MCF 10A (cell line): ENCODE results near the gene YBX1. TPM values are rescaled to one million over a fixed set of nuclear protein-coding genes. Genes with fewer than 3 reads are reported as not detected.
"Not testable (repeated sequence)": the region's sequence is repeated elsewhere in the genome, so short reads cannot be mapped to it uniquely, and the experiment has no call there.

Source experiments
- BruUV-seq: library from RNA; stranded (reverse); fragments of 400-500 nt; replicated peaks from 2 replicates; lab custom pipeline; 2021; lab: Mats Ljungman, UMichigan
- CTCF ChIA-PET: fragments of 300-600 bp; sonication (Branson Sonifier 250); formaldehyde crosslinking; extraction: SDS; loops from one replicate; lab custom pipeline; 2021; ENCODE audit warnings: antibody characterized with exemption, inconsistent platforms; lab: Yijun Ruan, JAX
- POLR2A ChIA-PET: fragments of 300-600, 350-650 bp; sonication (Branson Sonifier 250); formaldehyde crosslinking; extraction: SDS; loops from one replicate; lab custom pipeline; 2020; ENCODE audit warnings: antibody characterized with exemption, inconsistent platforms; lab: Yijun Ruan, JAX
- DNase-seq: peaks from one replicate; pipeline ENCODE4 v3.0.0-alpha.2; 2018; ENCODE audit not compliant: unreplicated experiment
- H3K27ac Mint-ChIP-seq: one replicate; pipeline ENCODE4 v1.8.0; 2022; ENCODE audit warnings: mild to moderate bottlenecking, low read depth, mixed read lengths; ENCODE audit not compliant: unreplicated experiment
- H3K27me3 Mint-ChIP-seq: one replicate; pipeline ENCODE4 v1.8.0; 2022; ENCODE audit warnings: mixed read lengths; ENCODE audit not compliant: insufficient read depth, unreplicated experiment
- H3K36me3 Mint-ChIP-seq: one replicate; pipeline ENCODE4 v1.8.0; 2022; ENCODE audit warnings: mild to moderate bottlenecking, moderate library complexity, mixed read lengths; ENCODE audit not compliant: insufficient read depth, unreplicated experiment
- H3K4me1 Mint-ChIP-seq: one replicate; pipeline ENCODE4 v1.8.0; 2022; ENCODE audit warnings: mixed read lengths; ENCODE audit not compliant: insufficient read depth, unreplicated experiment
- H3K4me3 Mint-ChIP-seq: one replicate; pipeline ENCODE4 v1.8.0; 2022; ENCODE audit warnings: mild to moderate bottlenecking, moderate library complexity, mixed read lengths; ENCODE audit not compliant: unreplicated experiment
- H3K9me3 Mint-ChIP-seq: one replicate; pipeline ENCODE4 v1.8.0; 2022; ENCODE audit warnings: mixed read lengths; ENCODE audit not compliant: unreplicated experiment
- intact Hi-C: fragments of 100-400 bp; cut with micrococcal nuclease; formaldehyde crosslinking; loops from 2 replicates; pipeline ENCODE4 v1.14.1; 2022
- total RNA-seq: library from RNA; stranded (reverse); gene quantifications from 2 replicates; pipeline ENCODE4 v1.2.3, GENCODE V29; 2022
- TF ChIP-seq, protein P1 (sequence below): fragments of 200-600 bp; IDR thresholded peaks from one replicate; pipeline ENCODE4 v1.8.0; 2022; ENCODE audit warnings: antibody characterized with exemption, mild to moderate bottlenecking; ENCODE audit not compliant: unreplicated experiment

YBX1 gene
- total RNA-seq, 1 experiment from 2014 or later = 1,200 TPM

DNA sequence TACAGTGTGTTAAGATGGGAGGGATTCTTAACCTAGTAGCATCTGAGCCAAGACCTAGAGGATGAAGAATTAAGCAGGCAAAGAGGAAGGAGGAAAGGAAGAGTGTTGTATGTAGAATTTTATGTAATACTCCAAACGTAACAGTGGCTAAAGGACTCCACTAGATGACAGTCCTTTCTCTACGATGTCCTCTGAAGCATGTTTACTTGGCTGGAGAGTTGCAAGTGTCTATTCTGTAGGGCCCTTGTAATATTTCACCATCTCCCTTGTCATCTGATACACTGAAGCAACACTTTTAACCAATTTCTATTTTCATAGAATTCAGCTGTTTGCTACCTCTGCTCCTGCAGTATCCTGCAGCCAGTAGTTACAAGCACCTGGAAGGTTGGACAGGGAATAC is 2.2 kb upstream of the YBX1 start:
- intact Hi-C loops = loop anchor here (10.0 kb wide), 1 partner anchor 1185 kb away; no protein-coding TSS in a partner anchor

GRCh38 chr1:42680921-42681683 is 1.1 kb upstream of the YBX1 start:
- peaks cover 36% of the 10 kb centered on the region for H3K4me1 Mint-ChIP-seq
- DNase-seq = peak; percentile 34
- no peaks in the 10 kb centered on the region for H3K27me3 Mint-ChIP-seq
- peaks cover 45% of the 10 kb centered on the region for H3K36me3 Mint-ChIP-seq
- TF ChIP-seq, protein P1, sequence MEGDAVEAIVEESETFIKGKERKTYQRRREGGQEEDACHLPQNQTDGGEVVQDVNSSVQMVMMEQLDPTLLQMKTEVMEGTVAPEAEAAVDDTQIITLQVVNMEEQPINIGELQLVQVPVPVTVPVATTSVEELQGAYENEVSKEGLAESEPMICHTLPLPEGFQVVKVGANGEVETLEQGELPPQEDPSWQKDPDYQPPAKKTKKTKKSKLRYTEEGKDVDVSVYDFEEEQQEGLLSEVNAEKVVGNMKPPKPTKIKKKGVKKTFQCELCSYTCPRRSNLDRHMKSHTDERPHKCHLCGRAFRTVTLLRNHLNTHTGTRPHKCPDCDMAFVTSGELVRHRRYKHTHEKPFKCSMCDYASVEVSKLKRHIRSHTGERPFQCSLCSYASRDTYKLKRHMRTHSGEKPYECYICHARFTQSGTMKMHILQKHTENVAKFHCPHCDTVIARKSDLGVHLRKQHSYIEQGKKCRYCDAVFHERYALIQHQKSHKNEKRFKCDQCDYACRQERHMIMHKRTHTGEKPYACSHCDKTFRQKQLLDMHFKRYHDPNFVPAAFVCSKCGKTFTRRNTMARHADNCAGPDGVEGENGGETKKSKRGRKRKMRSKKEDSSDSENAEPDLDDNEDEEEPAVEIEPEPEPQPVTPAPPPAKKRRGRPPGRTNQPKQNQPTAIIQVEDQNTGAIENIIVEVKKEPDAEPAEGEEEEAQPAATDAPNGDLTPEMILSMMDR = no peak
- ChIA-PET POLR2A (interaction anchor here (0.5 to 6.8 kb wide), 23 partner anchors 8 to 1794 kb away, joined by 3 to 104 read pairs (median 7); partner anchors contain the start of genes C1orf50, P3H1, PPIH and ZNF691), CTCF (interaction anchor here (0.5 to 1.9 kb wide), 2 partner anchors 10 to 56 kb away, joined by 3 to 7 read pairs; no protein-coding TSS in a partner anchor)
- peak overlapping the region; percentile 98 for H3K27ac Mint-ChIP-seq
- H3K9me3 Mint-ChIP-seq = no peaks in the 10 kb centered on the region
- H3K4me3 Mint-ChIP-seq = peak overlapping the region; percentile 89
- intact Hi-C loops = loop anchor here (1.0 to 10.0 kb wide), 2 partner anchors 218 to 1186 kb away; partner anchors contain the start of gene CCDC30
- BruUV-seq = TSS peak; percentile 91

More for the DNA sequence above, 2.2 kb upstream of the YBX1 start:
- DNase-seq = no peak
- ChIA-PET POLR2A (interaction anchor here (0.6 to 6.8 kb wide), 13 partner anchors 9 to 606 kb away, joined by 3 to 104 read pairs (median 5); partner anchors contain the start of genes C1orf210, C1orf50, P3H1 and PPIH), CTCF (interaction anchor here (0.9 to 1.3 kb wide), 4 partner anchors 11 to 86 kb away, joined by 3 to 6 read pairs (median 4); partner anchors contain the start of genes C1orf50 and P3H1)
- H3K4me1 Mint-ChIP-seq = peaks cover 30% of the 10 kb centered on the region
- BruUV-seq = no TSS peak
- peaks cover 45% of the 10 kb centered on the region for H3K36me3 Mint-ChIP-seq
- TF ChIP-seq, protein P1 = no peak
- peak overlapping the region; percentile 98 for H3K27ac Mint-ChIP-seq
- H3K4me3 Mint-ChIP-seq = peak overlapping the region; percentile 89
- no peaks in the 10 kb centered on the region for H3K9me3 Mint-ChIP-seq
- no peaks in the 10 kb centered on the region for H3K27me3 Mint-ChIP-seq

DNA sequence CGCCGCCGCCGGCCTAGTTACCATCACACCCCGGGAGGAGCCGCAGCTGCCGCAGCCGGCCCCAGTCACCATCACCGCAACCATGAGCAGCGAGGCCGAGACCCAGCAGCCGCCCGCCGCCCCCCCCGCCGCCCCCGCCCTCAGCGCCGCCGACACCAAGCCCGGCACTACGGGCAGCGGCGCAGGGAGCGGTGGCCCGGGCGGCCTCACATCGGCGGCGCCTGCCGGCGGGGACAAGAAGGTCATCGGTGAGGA is 193 bp downstream of the YBX1 start:
- H3K4me3 Mint-ChIP-seq = peak overlapping the region; percentile 89
- not testable (repeated sequence) for DNase-seq, BruUV-seq, H3K27me3 Mint-ChIP-seq, H3K9me3 Mint-ChIP-seq
- H3K4me1 Mint-ChIP-seq = peaks cover 36% of the 10 kb centered on the region
- intact Hi-C loops = loop anchor here (2.0 to 10.0 kb wide), 2 partner anchors 24 to 1188 kb away; partner anchors contain the start of gene PPIH
- H3K36me3 Mint-ChIP-seq = peaks cover 48% of the 10 kb centered on the region
- peak overlapping the region; percentile 98 for H3K27ac Mint-ChIP-seq
- CTCF ChIA-PET = interaction anchor here (0.9 to 2.4 kb wide), 3 partner anchors 9 to 75 kb away, joined by 3 to 7 read pairs (median 7); no protein-coding TSS in a partner anchor
- POLR2A ChIA-PET = interaction anchor here (0.6 to 6.8 kb wide), 31 partner anchors 9 to 1367 kb away, joined by 3 to 104 read pairs (median 5); partner anchors contain the start of genes C1orf50, CLDN19, ERMAP and P3H1

GRCh38 chr1:42682739-42683531 is 717 bp downstream of the YBX1 start:
- H3K4me1 Mint-ChIP-seq = peaks cover 42% of the 10 kb centered on the region

More at GRCh38 chr1:42682739-42683531, 717 bp downstream of the YBX1 start:
- peaks cover 52% of the 10 kb centered on the region for H3K36me3 Mint-ChIP-seq
- DNase-seq = peak; percentile 63
- no TSS peak for BruUV-seq
- peak overlapping the region; percentile 98 for H3K27ac Mint-ChIP-seq
- TF ChIP-seq, protein P1 = no peak
- H3K27me3 Mint-ChIP-seq = no peaks in the 10 kb centered on the region
- intact Hi-C loops = loop anchor here (2.0 to 10.0 kb wide), 2 partner anchors 24 to 1188 kb away; partner anchors contain the start of gene PPIH
- ChIA-PET POLR2A (interaction anchor here (0.6 to 6.8 kb wide), 37 partner anchors 9 to 1366 kb away, joined by 3 to 104 read pairs (median 5); partner anchors contain the start of genes C1orf50, CLDN19, ERMAP and P3H1), CTCF (interaction anchor here (1.3 to 2.4 kb wide), 3 partner anchors 8 to 105 kb away, joined by 4 to 7 read pairs (median 7); no protein-coding TSS in a partner anchor)
- peak overlapping the region; percentile 89 for H3K4me3 Mint-ChIP-seq
- H3K9me3 Mint-ChIP-seq = no peaks in the 10 kb centered on the region
